AG04450 (cell line): Measurements from ENCODE around the gene CEP89. TPM values are rescaled to one million over a fixed set of nuclear protein-coding genes. Genes with fewer than 3 reads are reported as not detected.

Experiments
- CTCF ChIA-PET: fragments of 300-600, 350-600 bp; formaldehyde crosslinking; extraction: SDS; loops from one replicate; lab custom pipeline; 2022; ENCODE audit warnings: antibody characterized with exemption, inconsistent platforms; lab: Charles Lee
- POLR2A ChIA-PET: fragments of 350-600 bp; formaldehyde crosslinking; extraction: SDS; loops from one replicate; lab custom pipeline; 2021; ENCODE audit warnings: antibody characterized with exemption, inconsistent platforms; lab: Yijun Ruan, JAX
- DNase-seq: peaks from one replicate; pipeline ENCODE4 v3.0.0-alpha.2; 2011; ENCODE audit warnings: low read depth, low spot score
- H3K27ac ChIP-seq: one replicate; pipeline ENCODE4 v1.5.1; 2012; ENCODE audit warnings: low read depth, low read length, control low read depth
- H3K27me3 ChIP-seq: one replicate; pipeline ENCODE4 v1.6.0; 2012; ENCODE audit warnings: low read length; ENCODE audit not compliant: control insufficient read depth, insufficient read depth
- H3K4me3 ChIP-seq: 2 replicates; pipeline ENCODE4 v1.5.1; 2011; ENCODE audit warnings: mild to moderate bottlenecking, low read depth, low read length, control low read depth
- H3K9me3 ChIP-seq: 2 replicates; pipeline ENCODE4 v1.5.1; 2012; ENCODE audit warnings: low read length; ENCODE audit not compliant: control insufficient read depth, insufficient read depth
- CTCF ChIP-seq: IDR thresholded peaks from 2 replicates; pipeline ENCODE4 v1.5.1; 2011; ENCODE audit warnings: low read depth, low read length, control low read depth, inconsistent platforms
- polyA plus RNA-seq: library from polyadenylated mRNA; depleted of rRNA; stranded (reverse); fragments of >200 nt; gene quantifications from 2 replicates; pipeline ENCODE4 v1.2.3, GENCODE V29; 2011

The CEP89 gene
- polyA plus RNA-seq, 1 experiment = 12.3 TPM

GRCh38 chr19:32895384-32895783 lies 76.4 kb downstream of the CEP89 start:
- no peak for DNase-seq
- no peak for TF ChIP-seq CTCF
- Histone ChIP-seq H3K27me3 (no peaks in the 10 kb centered on the region), H3K27ac (no peak overlapping the region), H3K4me3 (no peak overlapping the region), H3K9me3 (peaks cover 11% of the 10 kb centered on the region)
- ChIA-PET CTCF (interaction anchor here (0.7 kb wide), 1 partner anchor 229 kb away, joined by 3 read pairs; no protein-coding TSS in a partner anchor), POLR2A (no interaction called here)

GRCh38 chr19:32891609-32892008 lies 80.1 kb downstream of the CEP89 start:
- no peak for DNase-seq
- no peaks in the 10 kb centered on the region for H3K27me3 ChIP-seq
- no peak overlapping the region for H3K4me3 ChIP-seq
- CTCF ChIA-PET = no interaction called here
- no peak for TF ChIP-seq CTCF
- H3K9me3 ChIP-seq = peaks cover 11% of the 10 kb centered on the region
- POLR2A ChIA-PET = no interaction called here
- no peak overlapping the region for H3K27ac ChIP-seq

GRCh38 chr19:32890841-32891240 lies 80.9 kb downstream of the CEP89 start:
- ChIA-PET POLR2A (no interaction called here), CTCF (no interaction called here)
- H3K27ac ChIP-seq = no peak overlapping the region
- no peak for TF ChIP-seq CTCF
- DNase-seq = no peak
- H3K4me3 ChIP-seq = no peak overlapping the region
- no peaks in the 10 kb centered on the region for H3K27me3 ChIP-seq
- peaks cover 11% of the 10 kb centered on the region for H3K9me3 ChIP-seq

GRCh38 chr19:32890326-32890725 lies 81.4 kb downstream of the CEP89 start:
- H3K9me3 ChIP-seq = peaks cover 11% of the 10 kb centered on the region
- DNase-seq = no peak
- ChIA-PET CTCF (no interaction called here), POLR2A (no interaction called here)
- no peak for TF ChIP-seq CTCF
- no peaks in the 10 kb centered on the region for H3K27me3 ChIP-seq
- no peak overlapping the region for H3K27ac ChIP-seq
- no peak overlapping the region for H3K4me3 ChIP-seq

- H3K4me3 ChIP-seq = no peak overlapping the region
- H3K9me3 ChIP-seq = peaks cover 11% of the 10 kb centered on the region
- no peak overlapping the region for H3K27ac ChIP-seq
- POLR2A ChIA-PET = no interaction called here
- no peak for TF ChIP-seq CTCF
- CTCF ChIA-PET = no interaction called here
- no peak for DNase-seq
- no peaks in the 10 kb centered on the region for H3K27me3 ChIP-seq
Observed at GRCh38 chr19:32889137-32889934, 82.4 kb downstream of the CEP89 start.
